Body of pancreas (tissue), 4 donors: ENCODE data around the gene CIROP.

Source experiments
- POLR2A ChIP-seq, 3 donors: fragments of 450-650 bp; IDR thresholded peaks; one replicate each; pipeline ENCODE4 v1.6.1; 2016; ENCODE audit warnings: antibody characterized with exemption in 3 of 3, mild to moderate bottlenecking in 2 of 3
- TF ChIP-seq, protein P1 (sequence below), 7 experiments: fragments of 450-650 bp in 4 of 7; fragments of 200-600 bp in 3 of 7; sonication (generic) in 3 of 7; IDR thresholded peaks; one replicate each; pipeline ENCODE4 v1.5.1; 2016 to 2019; ENCODE audit warnings: antibody characterized with exemption in 7 of 7

DNA sequence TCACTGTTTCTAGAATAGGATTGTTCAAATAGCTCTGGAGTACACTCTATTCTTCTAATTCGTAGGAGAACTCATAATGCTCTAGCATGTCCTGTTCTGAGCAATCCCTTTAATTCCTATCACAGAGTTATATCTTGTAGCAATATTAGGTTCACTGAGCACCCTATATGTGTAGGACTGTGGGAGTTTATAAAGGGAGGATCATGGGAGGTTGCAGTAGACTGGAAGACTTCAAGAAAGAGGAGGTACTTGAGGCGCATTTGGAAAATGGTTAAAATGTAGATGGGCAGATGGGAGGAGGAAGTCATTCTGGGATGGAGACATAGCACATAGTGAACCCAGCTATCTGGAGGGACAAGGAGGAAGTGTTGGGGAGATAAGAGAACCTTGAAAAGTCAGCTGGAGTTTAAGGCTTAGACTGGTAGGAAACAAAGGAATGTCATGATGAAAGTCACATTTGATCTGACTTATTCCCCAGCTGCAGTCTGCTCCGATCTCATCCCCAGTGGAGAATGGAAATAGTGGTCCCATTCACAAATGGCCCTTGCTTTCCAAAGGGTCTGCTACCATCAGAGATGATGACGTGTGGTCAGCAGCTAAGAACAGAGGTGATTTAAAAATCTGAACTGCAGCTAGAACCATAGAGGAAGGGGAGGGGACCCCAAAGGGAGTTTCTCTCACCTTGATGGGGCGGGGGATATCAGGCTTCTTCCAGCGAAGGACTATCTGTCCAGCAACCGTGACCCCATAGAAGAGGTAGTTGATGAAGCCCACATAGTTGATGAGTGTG lies 24.4 kb upstream of the CIROP start:
- TF ChIP-seq, protein P1, sequence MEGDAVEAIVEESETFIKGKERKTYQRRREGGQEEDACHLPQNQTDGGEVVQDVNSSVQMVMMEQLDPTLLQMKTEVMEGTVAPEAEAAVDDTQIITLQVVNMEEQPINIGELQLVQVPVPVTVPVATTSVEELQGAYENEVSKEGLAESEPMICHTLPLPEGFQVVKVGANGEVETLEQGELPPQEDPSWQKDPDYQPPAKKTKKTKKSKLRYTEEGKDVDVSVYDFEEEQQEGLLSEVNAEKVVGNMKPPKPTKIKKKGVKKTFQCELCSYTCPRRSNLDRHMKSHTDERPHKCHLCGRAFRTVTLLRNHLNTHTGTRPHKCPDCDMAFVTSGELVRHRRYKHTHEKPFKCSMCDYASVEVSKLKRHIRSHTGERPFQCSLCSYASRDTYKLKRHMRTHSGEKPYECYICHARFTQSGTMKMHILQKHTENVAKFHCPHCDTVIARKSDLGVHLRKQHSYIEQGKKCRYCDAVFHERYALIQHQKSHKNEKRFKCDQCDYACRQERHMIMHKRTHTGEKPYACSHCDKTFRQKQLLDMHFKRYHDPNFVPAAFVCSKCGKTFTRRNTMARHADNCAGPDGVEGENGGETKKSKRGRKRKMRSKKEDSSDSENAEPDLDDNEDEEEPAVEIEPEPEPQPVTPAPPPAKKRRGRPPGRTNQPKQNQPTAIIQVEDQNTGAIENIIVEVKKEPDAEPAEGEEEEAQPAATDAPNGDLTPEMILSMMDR (IDR thresholded peaks at IDR 0.05), result no peak
- TF ChIP-seq POLR2A (IDR thresholded peaks at IDR 0.05), result no peak
